NCI-H187 (cell line): Measurements from ENCODE around the gene LKAAEAR1.

Experiments
- DNase-seq, 2 experiments: peaks; one replicate each; lab custom pipeline; 2025; lab: John Stamatoyannopoulos, UW

Gene LKAAEAR1

GRCh38 chr20:64065062-64065973 is 18.9 kb downstream of the LKAAEAR1 start:
- DNase-seq, result no peak

- DNase-seq, result no peak
Observed at GRCh38 chr20:64064145-64064698, 20.0 kb downstream of the LKAAEAR1 start.

- no peak for DNase-seq
Observed at GRCh38 chr20:64063389-64064144, 20.6 kb downstream of the LKAAEAR1 start.

- peak; percentile 86 to 93 for DNase-seq
Observed at GRCh38 chr20:64062596-64063388, 21.4 kb downstream of the LKAAEAR1 start, which contains the start of gene TCEA2. TCEA2 (plus strand) TSS chr20:64063198; CDS start chr20:64063313, 115 bp downstream.

GRCh38 chr20:64062276-64062595 is 22.0 kb downstream of the LKAAEAR1 start:
- DNase-seq, result no peak

- no peak for DNase-seq
Observed at GRCh38 chr20:64058536-64058935, 25.7 kb downstream of the LKAAEAR1 start.

- peak; percentile 37 to 69 for DNase-seq
Observed at GRCh38 chr20:64057628-64058498, 26.3 kb downstream of the LKAAEAR1 start.

- no peak for DNase-seq
Observed at GRCh38 chr20:64056889-64057627, 27.1 kb downstream of the LKAAEAR1 start.

GRCh38 chr20:64056639-64056888 is 27.6 kb downstream of the LKAAEAR1 start:
- DNase-seq, result no peak

GRCh38 chr20:64055893-64056638 is 28.1 kb downstream of the LKAAEAR1 start:
- no peak for DNase-seq

GRCh38 chr20:64055396-64055892 is 28.8 kb downstream of the LKAAEAR1 start:
- DNase-seq, result no peak

- no peak for DNase-seq
Observed at GRCh38 chr20:64053841-64054661, 30.1 kb downstream of the LKAAEAR1 start.

- DNase-seq, result no peak
Observed at GRCh38 chr20:64052987-64053840, 31.0 kb downstream of the LKAAEAR1 start.

- DNase-seq, result no peak
Observed at GRCh38 chr20:64052326-64052722, 31.9 kb downstream of the LKAAEAR1 start.

GRCh38 chr20:64051561-64052325 is 32.5 kb downstream of the LKAAEAR1 start:
- DNase-seq, result no peak

GRCh38 chr20:64051033-64051452 is 33.2 kb downstream of the LKAAEAR1 start:
- no peak for DNase-seq
